ENCODE measurements around the gene CPSF2. TPM values are rescaled to one million over a fixed set of nuclear protein-coding genes. Genes with fewer than 3 reads are reported as not detected.

The CPSF2 gene
- total and polyA plus RNA-seq, 2 of the 13 experiments (the other 11 are each of a cell fraction or from before 2014, with no cell fraction given) = 14.3 to 67.9 TPM

- Histone ChIP-seq H3K4me1 (ENCODE audit: insufficient read depth, low read length) (peaks cover 59% of the 10 kb centered on the region), H3K27ac (ENCODE audit: extremely low read length, insufficient read depth, low read length) (peak within 1 kb of the TSS; percentile 64), H3K79me2 (ENCODE audit: insufficient read depth, low read length) (peaks cover 38% of the 10 kb centered on the region), H2AFZ (ENCODE audit: low read length) (peak within 1 kb of the TSS; percentile 45), H4K20me1 (ENCODE audit: insufficient read depth, low read length) (0 out of 2 replicates have a peak, but pooled peaks cover 5% of the 10 kb centered on the region), H3K9ac (ENCODE audit: insufficient read depth, low read depth, low read length) (peak within 1 kb of the TSS; percentile 69), H3K4me2 (ENCODE audit: low read depth, low read length) (peak within 1 kb of the TSS; percentile 84), H3K27me3 (ENCODE audit: control insufficient read depth in 1 of 2, insufficient read depth in 2 of 2, low read length in 2 of 2) (no peaks in the 10 kb centered on the region; a peak in 1 of 5 replicates), H3K9me3 (ENCODE audit: low read length) (no peaks in the 10 kb centered on the region), H3K36me3 (replicated peaks in 1 of 2; ENCODE audit: control insufficient read depth in 1 of 2, insufficient read depth in 2 of 2, low read length in 2 of 2) (no peaks in the 10 kb centered on the region), H3K4me3 (replicated peaks in 1 of 3; ENCODE audit: insufficient read depth in 1 of 3, low read depth in 2 of 3, low read length in 3 of 3) (peak within 1 kb of the TSS; percentile 81 to 91 (median 90))
- no TSS peak for BruUV-seq (replicated peaks)
- DNase-seq (ENCODE audit: low spot score) = peak; percentile 96
- ChIA-PET POLR2A (interaction anchor here (0.7 to 4.3 kb wide), 11 partner anchors 9 to 688 kb away, joined by 3 to 93 read pairs (median 4); partner anchors contain the start of genes CPSF2, GOLGA5, NDUFB1 and PPP4R3A), CTCF (ENCODE audit: low intra/inter-chr PET ratio, low total read pairs) (no interaction called here)
- peak; percentile 94 for FAIRE-seq
- WGBS (ENCODE audit: low lambda C conversion rate) = 3% methylated on average over 24 of the region's 66 CpGs
- in situ Hi-C loops (cut with HindIII; ENCODE audit: extremely low pct_ligation_motif_present, low pct_unique_long_range_greater_than_20kb) = loop anchor here (5.0 kb wide), 1 partner anchor 64 kb away; the partner anchor contains the start of gene TRIP11
- peak; percentile 89 for ATAC-seq
- intact Hi-C loops (cut with micrococcal nuclease; ENCODE audit: unreplicated experiment) = loop anchor here (1.0 to 5.0 kb wide), 2 partner anchors 66 to 1044 kb away; partner anchors contain the start of genes RPS6KA5 and TRIP11
- TF ChIP-seq ARID4A (CRISPR knock-in tag; IDR thresholded peaks at IDR 0.05; ENCODE audit: borderline replicate concordance) = peak; percentile 64; the same call in 1 of the 2 replicates
- peak; percentile 40; the same call in 1 of the 2 replicates for TF ChIP-seq FOXA3 (CRISPR knock-in tag; IDR thresholded peaks at IDR 0.05)
- no peak for TF ChIP-seq ZBTB26 (CRISPR knock-in tag; IDR thresholded peaks at IDR 0.05; ENCODE audit: borderline replicate concordance)
- no peak for TF ChIP-seq NR2F6 (IDR thresholded peaks at IDR 0.05)
- 0 out of 2 replicates have a peak, but pooled peaks have one; percentile 23 for TF ChIP-seq NR2F6 (CRISPR knock-in tag; IDR thresholded peaks at IDR 0.05)
- TF ChIP-seq TRAFD1 (CRISPR knock-in tag; IDR thresholded peaks at IDR 0.05; ENCODE audit: borderline replicate concordance) = no peak
- TF ChIP-seq GMEB2 (CRISPR knock-in tag; IDR thresholded peaks at IDR 0.05; ENCODE audit: low read depth) = 0 out of 2 replicates have a peak, but pooled peaks have one; percentile 30
- no peak for TF ChIP-seq WIZ (CRISPR knock-in tag; IDR thresholded peaks at IDR 0.05)
- peak; percentile 47; the same call in 1 of the 2 replicates for TF ChIP-seq POGK (CRISPR knock-in tag; conservative IDR thresholded peaks at IDR 0.05)
- TF ChIP-seq ZNF850 (CRISPR knock-in tag; conservative IDR thresholded peaks at IDR 0.05) = 0 out of 2 replicates have a peak, but pooled peaks have one; percentile 39
- TF ChIP-seq KMT2B (CRISPR knock-in tag; IDR thresholded peaks at IDR 0.05) = peak; percentile 66; the same call in 1 of the 2 replicates
These were observed 15.4 kb upstream of the CPSF2 start, which contains the start of gene ATXN3 for GRCh38 chr14:92106143-92106926. Gene ATXN3, minus strand, starts transcription at chr14:92106582. Its CDS starts 30 bp downstream, at chr14:92106552.
